SKM-1 treated with dmso at 0.1 percent for 144 hours (cell line): Measurements from ENCODE around the gene DNAH2.

Experiments
- DNase-seq: peaks from one replicate; lab custom pipeline; 2025; ENCODE audit not compliant: unreplicated experiment; lab: John Stamatoyannopoulos, UW

DNAH2 gene

GRCh38 chr17:7701681-7702080, 15.9 kb upstream of the DNAH2 start:
- no peak for DNase-seq

- no peak for DNase-seq
These were observed 14.8 kb upstream of the DNAH2 start for GRCh38 chr17:7702776-7703175.

GRCh38 chr17:7703584-7704479, 13.7 kb upstream of the DNAH2 start:
- DNase-seq: no peak

GRCh38 chr17:7704601-7705268, 12.8 kb upstream of the DNAH2 start, which contains the start of gene EFNB3:
EFNB3 (plus strand) TSS chr17:7705202; CDS start chr17:7705599, 397 bp downstream.
- no peak for DNase-seq

- DNase-seq: no peak
These were observed 12.0 kb upstream of the DNAH2 start for GRCh38 chr17:7705269-7706255.

- no peak for DNase-seq
These were observed 10.8 kb upstream of the DNAH2 start for GRCh38 chr17:7706631-7707354.

- DNase-seq: no peak
These were observed 10.1 kb upstream of the DNAH2 start for GRCh38 chr17:7707446-7707845.

- no peak for DNase-seq
These were observed 9.4 kb upstream of the DNAH2 start for GRCh38 chr17:7707858-7708750.

GRCh38 chr17:7709031-7709430, 8.5 kb upstream of the DNAH2 start:
- no peak for DNase-seq

GRCh38 chr17:7710301-7710700, 7.2 kb upstream of the DNAH2 start:
- DNase-seq: no peak

- peak; percentile 16 for DNase-seq
These were observed 6.3 kb upstream of the DNAH2 start for GRCh38 chr17:7711051-7711755.

- no peak for DNase-seq
These were observed 5.3 kb upstream of the DNAH2 start for GRCh38 chr17:7712111-7712771.

GRCh38 chr17:7713782-7714181, 3.8 kb upstream of the DNAH2 start:
- no peak for DNase-seq

- no peak for DNase-seq
These were observed 2.6 kb upstream of the DNAH2 start for GRCh38 chr17:7714721-7715594.

- DNase-seq: no peak
These were observed 1.3 kb upstream of the DNAH2 start for GRCh38 chr17:7715936-7716886.

GRCh38 chr17:7717756-7718350, 309 bp downstream of the DNAH2 start:
- no peak for DNase-seq
